Peyer's patch (tissue), 4 donors: ENCODE data around the gene RASL10B. TPM values are rescaled to one million over a fixed set of nuclear protein-coding genes. Genes with fewer than 3 reads are reported as not detected.

Experiments used
- DNase-seq, 3 donors: peaks; one replicate each; pipeline ENCODE4 v3.0.0-alpha.2; 2017 to 2019
- H3K27ac ChIP-seq, 4 donors: fragments of 200-600 bp; sonication (generic); one replicate each; pipeline ENCODE4 v1.5.1; 2016 to 2019
- H3K27me3 ChIP-seq, 2 donors: fragments of 200-600 bp; sonication (generic); one replicate each; pipeline ENCODE4 v1.5.1; 2019
- H3K36me3 ChIP-seq, 3 donors: fragments of 200-600 bp; sonication (generic); one replicate each; pipeline ENCODE4 v1.5.1; 2016 to 2019
- H3K4me1 ChIP-seq, 4 donors: fragments of 200-600 bp; sonication (generic); one replicate each; pipeline ENCODE4 v1.5.1; 2016 to 2019
- H3K4me3 ChIP-seq, 4 donors: fragments of 200-600 bp; sonication (generic); 1 replicate in 3 of 4; 2 replicates in 1 of 4; pipeline ENCODE4 v1.5.1; 2016 to 2019; ENCODE audit warnings: mild to moderate bottlenecking in 1 of 4
- H3K9me3 ChIP-seq, 4 donors: fragments of 200-600 bp; sonication (generic); one replicate each; pipeline ENCODE4 v1.5.1; 2016 to 2019; ENCODE audit warnings: mild to moderate bottlenecking in 1 of 4
- POLR2A ChIP-seq, 2 donors: fragments of 450-650 bp; IDR thresholded peaks; one replicate each; pipeline ENCODE4 v1.5.1; 2017; ENCODE audit warnings: antibody characterized with exemption in 2 of 2, mild to moderate bottlenecking in 2 of 2, moderate library complexity in 2 of 2
- total RNA-seq, 4 donors: library from RNA; depleted of rRNA; stranded (reverse); fragments of >200 nt; gene quantifications; one replicate each; pipeline ENCODE4 v1.1.0, GENCODE V29; 2016
- TF ChIP-seq, protein P1 (sequence below), 6 experiments: fragments of 450-650 bp in 4 of 6; fragments of 200-600 bp in 2 of 6; sonication (generic) in 1 of 6; IDR thresholded peaks; one replicate each; pipeline ENCODE4 v1.5.1; 2017 to 2019; ENCODE audit warnings: antibody characterized with exemption in 6 of 6, mild to moderate bottlenecking in 3 of 6, moderate library complexity in 1 of 6

RASL10B gene
- total RNA-seq, 4 donors from 2014 or later, result 1.1 TPM; not detected in 2

GRCh38 chr17:35774499-35774898 lies 43.1 kb downstream of the RASL10B start:
- TF ChIP-seq, protein P1, sequence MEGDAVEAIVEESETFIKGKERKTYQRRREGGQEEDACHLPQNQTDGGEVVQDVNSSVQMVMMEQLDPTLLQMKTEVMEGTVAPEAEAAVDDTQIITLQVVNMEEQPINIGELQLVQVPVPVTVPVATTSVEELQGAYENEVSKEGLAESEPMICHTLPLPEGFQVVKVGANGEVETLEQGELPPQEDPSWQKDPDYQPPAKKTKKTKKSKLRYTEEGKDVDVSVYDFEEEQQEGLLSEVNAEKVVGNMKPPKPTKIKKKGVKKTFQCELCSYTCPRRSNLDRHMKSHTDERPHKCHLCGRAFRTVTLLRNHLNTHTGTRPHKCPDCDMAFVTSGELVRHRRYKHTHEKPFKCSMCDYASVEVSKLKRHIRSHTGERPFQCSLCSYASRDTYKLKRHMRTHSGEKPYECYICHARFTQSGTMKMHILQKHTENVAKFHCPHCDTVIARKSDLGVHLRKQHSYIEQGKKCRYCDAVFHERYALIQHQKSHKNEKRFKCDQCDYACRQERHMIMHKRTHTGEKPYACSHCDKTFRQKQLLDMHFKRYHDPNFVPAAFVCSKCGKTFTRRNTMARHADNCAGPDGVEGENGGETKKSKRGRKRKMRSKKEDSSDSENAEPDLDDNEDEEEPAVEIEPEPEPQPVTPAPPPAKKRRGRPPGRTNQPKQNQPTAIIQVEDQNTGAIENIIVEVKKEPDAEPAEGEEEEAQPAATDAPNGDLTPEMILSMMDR (IDR thresholded peaks at IDR 0.05), result no peak
- no peak for TF ChIP-seq POLR2A (IDR thresholded peaks at IDR 0.05)
- no peak for DNase-seq
- Histone ChIP-seq H3K4me1 (peaks cover 0 to 27% (median under 1%) of the 10 kb centered on the region in 4 donors), H3K27me3 (no peaks in the 10 kb centered on the region), H3K27ac (peak overlapping the region in 1 of 4 donors; percentile 62), H3K36me3 (peaks cover 0 to 6% (median 0%) of the 10 kb centered on the region in 3 donors), H3K9me3 (no peaks in the 10 kb centered on the region), H3K4me3 (no peak overlapping the region)

DNA sequence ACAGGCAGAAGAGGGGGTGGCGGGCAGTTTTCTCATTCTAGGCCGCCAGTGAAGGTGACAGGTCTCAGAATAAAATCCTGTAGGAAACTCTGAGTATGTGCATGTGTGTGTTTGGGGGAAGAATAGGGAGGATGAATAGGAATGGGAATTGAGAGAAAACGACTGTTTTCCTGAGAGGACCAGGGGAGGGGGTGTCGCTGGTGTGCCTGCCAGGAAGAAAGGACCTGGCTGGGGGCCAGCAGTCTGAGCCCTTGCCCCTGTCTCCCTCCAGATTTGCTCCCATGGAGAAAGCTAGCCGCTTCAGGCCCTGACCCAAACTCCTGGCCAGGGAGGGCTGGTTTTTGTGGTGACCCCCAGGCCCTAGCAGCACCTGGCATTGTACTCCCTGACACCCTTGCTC lies 43.6 kb downstream of the RASL10B start:
- Histone ChIP-seq H3K9me3 (no peaks in the 10 kb centered on the region), H3K27me3 (no peaks in the 10 kb centered on the region), H3K4me1 (peaks cover 0 to 26% (median 0%) of the 10 kb centered on the region in 4 donors), H3K4me3 (no peak overlapping the region), H3K27ac (peak overlapping the region in 1 of 4 donors; percentile 62), H3K36me3 (peaks cover 0 to 8% (median 0%) of the 10 kb centered on the region in 3 donors)
- no peak for DNase-seq
- TF ChIP-seq, protein P1 (IDR thresholded peaks at IDR 0.05), result no peak
- TF ChIP-seq POLR2A (IDR thresholded peaks at IDR 0.05), result no peak

- peak overlapping the region in 1 of 4 donors; percentile 62 for H3K27ac ChIP-seq
- peaks cover 0 to 26% (median 0%) of the 10 kb centered on the region in 4 donors for H3K4me1 ChIP-seq
- peaks cover 0 to 8% (median 0%) of the 10 kb centered on the region in 3 donors for H3K36me3 ChIP-seq
- no peak for DNase-seq
- no peaks in the 10 kb centered on the region for H3K27me3 ChIP-seq
- H3K4me3 ChIP-seq, result no peak overlapping the region
- no peaks in the 10 kb centered on the region for H3K9me3 ChIP-seq
- TF ChIP-seq, protein P1 (IDR thresholded peaks at IDR 0.05), result no peak
- TF ChIP-seq POLR2A (IDR thresholded peaks at IDR 0.05), result no peak
Observed at GRCh38 chr17:35775583-35775982, 44.1 kb downstream of the RASL10B start.

- Histone ChIP-seq H3K9me3 (no peaks in the 10 kb centered on the region), H3K36me3 (peaks cover 0 to 8% (median 0%) of the 10 kb centered on the region in 3 donors), H3K27ac (no peak overlapping the region), H3K4me1 (peaks cover 0 to 45% (median 2%) of the 10 kb centered on the region in 4 donors), H3K4me3 (no peak overlapping the region), H3K27me3 (no peaks in the 10 kb centered on the region)
- TF ChIP-seq POLR2A (IDR thresholded peaks at IDR 0.05), result no peak
- TF ChIP-seq, protein P1 (IDR thresholded peaks at IDR 0.05), result no peak
- no peak for DNase-seq
Observed at GRCh38 chr17:35778641-35779196, 47.3 kb downstream of the RASL10B start.

GRCh38 chr17:35780950-35781349 lies 49.5 kb downstream of the RASL10B start:
- H3K36me3 ChIP-seq, result peaks cover 0 to 8% (median 0%) of the 10 kb centered on the region in 3 donors
- TF ChIP-seq POLR2A (IDR thresholded peaks at IDR 0.05), result no peak
- TF ChIP-seq, protein P1 (IDR thresholded peaks at IDR 0.05), result no peak
- DNase-seq, result no peak
- H3K27ac ChIP-seq, result peak overlapping the region in 2 of 4 donors; percentile 7 to 63
- no peaks in the 10 kb centered on the region for H3K27me3 ChIP-seq
- no peak overlapping the region for H3K4me3 ChIP-seq
- H3K4me1 ChIP-seq, result peaks cover 0 to 41% (median 6%) of the 10 kb centered on the region in 4 donors
- no peaks in the 10 kb centered on the region for H3K9me3 ChIP-seq
